ENCODE results near the gene KCNQ1.

DNA sequence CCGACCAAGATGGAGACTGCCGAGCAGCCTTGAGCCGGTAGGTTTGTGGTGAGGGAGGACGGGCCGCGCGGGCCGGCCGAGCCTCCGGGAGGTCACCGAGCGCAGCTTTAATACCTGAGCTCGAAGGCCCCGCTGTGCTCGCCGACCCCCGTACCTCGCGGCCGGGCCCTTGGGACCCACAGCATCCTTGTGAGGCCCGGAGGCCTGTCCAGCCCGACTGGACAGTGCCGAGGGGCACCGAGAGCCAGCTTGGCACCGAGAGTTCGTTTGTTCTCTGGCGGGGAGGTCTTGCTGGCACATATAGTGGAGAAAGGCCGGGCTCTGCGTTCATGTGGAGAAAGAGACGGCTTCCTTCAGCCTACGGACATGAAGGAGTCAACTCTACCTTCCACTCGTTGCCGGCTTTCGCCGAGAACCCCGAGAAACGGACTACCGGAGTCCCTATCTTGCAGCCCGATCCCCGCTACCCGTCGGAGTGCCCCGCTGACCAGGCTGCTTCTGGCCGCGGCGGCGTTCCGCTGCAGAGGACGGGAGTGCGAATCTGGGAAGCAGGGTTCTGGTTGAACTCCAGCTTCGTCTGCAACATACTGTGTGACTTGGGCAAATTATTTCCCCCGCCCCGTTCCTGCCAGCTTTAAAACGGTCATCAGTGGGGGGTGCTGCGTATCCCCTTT is 43.9 kb upstream of the KCNQ1 start:
- TF ChIP-seq EP300 (IDR thresholded peaks at IDR 0.05), result no peak
- TF ChIP-seq, protein P1, sequence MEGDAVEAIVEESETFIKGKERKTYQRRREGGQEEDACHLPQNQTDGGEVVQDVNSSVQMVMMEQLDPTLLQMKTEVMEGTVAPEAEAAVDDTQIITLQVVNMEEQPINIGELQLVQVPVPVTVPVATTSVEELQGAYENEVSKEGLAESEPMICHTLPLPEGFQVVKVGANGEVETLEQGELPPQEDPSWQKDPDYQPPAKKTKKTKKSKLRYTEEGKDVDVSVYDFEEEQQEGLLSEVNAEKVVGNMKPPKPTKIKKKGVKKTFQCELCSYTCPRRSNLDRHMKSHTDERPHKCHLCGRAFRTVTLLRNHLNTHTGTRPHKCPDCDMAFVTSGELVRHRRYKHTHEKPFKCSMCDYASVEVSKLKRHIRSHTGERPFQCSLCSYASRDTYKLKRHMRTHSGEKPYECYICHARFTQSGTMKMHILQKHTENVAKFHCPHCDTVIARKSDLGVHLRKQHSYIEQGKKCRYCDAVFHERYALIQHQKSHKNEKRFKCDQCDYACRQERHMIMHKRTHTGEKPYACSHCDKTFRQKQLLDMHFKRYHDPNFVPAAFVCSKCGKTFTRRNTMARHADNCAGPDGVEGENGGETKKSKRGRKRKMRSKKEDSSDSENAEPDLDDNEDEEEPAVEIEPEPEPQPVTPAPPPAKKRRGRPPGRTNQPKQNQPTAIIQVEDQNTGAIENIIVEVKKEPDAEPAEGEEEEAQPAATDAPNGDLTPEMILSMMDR (IDR thresholded peaks at IDR 0.05), result no peak

All from sigmoid colon (tissue), 4 donors.